HepG2 (cell line): ENCODE measurements around the gene FANCE. TPM values are rescaled to one million over a fixed set of nuclear protein-coding genes. Genes with fewer than 3 reads are reported as not detected.

ENCODE experiments used
- ATAC-seq: fragments of 200-7000 bp; cut with Tn5 transposase; 3 replicates; pipeline ENCODE4 v1.9.1; 2020; ENCODE audit warnings: mild to moderate bottlenecking, moderate library complexity
- BruUV-seq: library from RNA; stranded (reverse); fragments of 400-500 nt; replicated peaks from 2 replicates; lab custom pipeline; 2021; lab: Mats Ljungman, UMichigan
- CTCF ChIA-PET: fragments of 300-600 bp; formaldehyde crosslinking; extraction: SDS; loops from one replicate; lab custom pipeline; 2021; ENCODE audit warnings: low total read pairs, inconsistent platforms, low intra/inter-chr PET ratio; lab: Yijun Ruan, JAX
- POLR2A ChIA-PET: fragments of 350-600 bp; sonication (Branson Sonifier 250); formaldehyde crosslinking; loops from one replicate; lab custom pipeline; 2020; ENCODE audit warnings: antibody characterized with exemption, inconsistent platforms; lab: Yijun Ruan, JAX
- DNase-seq: peaks from one replicate; pipeline ENCODE4 v3.0.0-alpha.2; 2015; ENCODE audit warnings: low spot score
- FAIRE-seq: peaks from 3 replicates; lab custom pipeline; 2011; peaks lifted over from hg19 to GRCh38; lab: Jason Lieb, UNC
- H2AFZ ChIP-seq: one replicate; pipeline ENCODE4 v1.6.1; 2011; ENCODE audit warnings: low read length, inconsistent platforms
- H3K27ac ChIP-seq: fragments of 300-600 bp; 3 replicates; pipeline ENCODE4 v1.8.0; 2011; ENCODE audit warnings: mixed run types, mild to moderate bottlenecking, mixed read lengths, low read length, inconsistent platforms; ENCODE audit not compliant: insufficient read depth; ENCODE audit errors: extremely low read length
- H3K27me3 ChIP-seq, 2 experiments: fragments of 200-600 bp in 1 of 2; 2 replicates in 1 of 2; 3 replicates in 1 of 2; pipeline versions ENCODE4 v1.6.0 to v1.8.0; 2011; ENCODE audit warnings: low read length in 2 of 2, mild to moderate bottlenecking in 2 of 2, moderate library complexity in 2 of 2, inconsistent platforms in 1 of 2; ENCODE audit not compliant: insufficient read depth in 2 of 2, control insufficient read depth in 1 of 2
- H3K36me3 ChIP-seq, 2 experiments: fragments of 200-600 bp in 1 of 2; replicated peaks in 1 of 2; 2 replicates in 1 of 2; 3 replicates in 1 of 2; pipeline versions ENCODE4 v1.5.1 to v1.8.0; 2011; ENCODE audit warnings: low read length in 2 of 2, inconsistent platforms in 1 of 2; ENCODE audit not compliant: insufficient read depth in 2 of 2, control insufficient read depth in 1 of 2
- H3K4me1 ChIP-seq: 2 replicates; pipeline ENCODE4 v1.5.1; 2012; ENCODE audit warnings: low read length, inconsistent platforms; ENCODE audit not compliant: insufficient read depth
- H3K4me2 ChIP-seq: 2 replicates; pipeline ENCODE4 v1.6.0; 2011; ENCODE audit warnings: low read depth, low read length, inconsistent platforms
- H3K4me3 ChIP-seq, 3 experiments: fragments of 200-600 bp in 1 of 3; sonication (generic), shearing (Covaris generic) in 1 of 3; replicated peaks in 1 of 3; 2 replicates each; pipeline ENCODE4 v1.5.1; 2011 to 2016; ENCODE audit warnings: low read length in 3 of 3, inconsistent platforms in 2 of 3, low read depth in 2 of 3, mild to moderate bottlenecking in 2 of 3, control low read depth in 1 of 3, mixed read lengths in 1 of 3; ENCODE audit not compliant: insufficient read depth in 1 of 3
- H3K79me2 ChIP-seq: one replicate; pipeline ENCODE4 v1.6.1; 2011; ENCODE audit warnings: low read length, inconsistent platforms; ENCODE audit not compliant: insufficient read depth
- H3K9ac ChIP-seq: 2 replicates; pipeline ENCODE4 v1.6.0; 2011; ENCODE audit warnings: mild to moderate bottlenecking, low read depth, low read length, inconsistent platforms; ENCODE audit not compliant: insufficient read depth
- H3K9me3 ChIP-seq: 2 replicates; pipeline ENCODE4 v1.5.1; 2012; ENCODE audit warnings: mild to moderate bottlenecking, low read length
- H4K20me1 ChIP-seq: 2 replicates; pipeline ENCODE4 v1.6.0; 2011; ENCODE audit warnings: inconsistent platforms, mild to moderate bottlenecking, low read length, moderate library complexity; ENCODE audit not compliant: insufficient read depth
- ARHGAP35 ChIP-seq: sonication (generic); formaldehyde crosslinking; IDR thresholded peaks from 2 replicates; pipeline ENCODE4 v1.9.0; 2022; ENCODE audit warnings: mild to moderate bottlenecking, inconsistent platforms, moderate library complexity, missing genetic modification reagents, borderline replicate concordance
- ASH2L ChIP-seq: fragments of 300-600, 200-600 bp; sonication (generic); IDR thresholded peaks from 2 replicates; pipeline ENCODE4 v1.7.0; 2017; ENCODE audit warnings: low read depth, mild to moderate bottlenecking, moderate library complexity, mixed read lengths, low read length; ENCODE audit not compliant: insufficient read length
- MED13 ChIP-seq: sonication (generic); formaldehyde crosslinking; IDR thresholded peaks from 2 replicates; pipeline ENCODE4 v1.5.0; 2020; ENCODE audit warnings: missing genetic modification reagents
- MTA3 ChIP-seq: sonication (generic); formaldehyde crosslinking; IDR thresholded peaks from 2 replicates; pipeline ENCODE4 v1.4.0; 2020; ENCODE audit warnings: missing genetic modification reagents
- NCOA2 ChIP-seq: sonication (generic); formaldehyde crosslinking; IDR thresholded peaks from 2 replicates; pipeline ENCODE4 v1.8.0; 2022; ENCODE audit warnings: inconsistent platforms
- POLR2A ChIP-seq, 2 experiments: IDR thresholded peaks; 2 replicates each; pipeline ENCODE4 v1.6.1; 2011; ENCODE audit warnings: low read depth in 2 of 2, low read length in 2 of 2, mild to moderate bottlenecking in 1 of 2, moderate library complexity in 1 of 2; ENCODE audit not compliant: insufficient read depth in 1 of 2
- RAD21 ChIP-seq: fragments of 450-650 bp; formaldehyde crosslinking; IDR thresholded peaks from 2 replicates; pipeline ENCODE4 v1.5.0; 2020; ENCODE audit warnings: mild to moderate bottlenecking
- RARG ChIP-seq: sonication (generic); formaldehyde crosslinking; IDR thresholded peaks from 2 replicates; pipeline ENCODE4 v1.4.0; 2020; ENCODE audit warnings: low read depth, mild to moderate bottlenecking, missing genetic modification reagents
- SRSF4 ChIP-seq: fragments of 200-400 bp; formaldehyde crosslinking; IDR thresholded peaks from one replicate; pipeline ENCODE4 v1.6.1; 2018; ENCODE audit warnings: mild to moderate bottlenecking, low read depth, low read length, moderate library complexity; ENCODE audit not compliant: poor library complexity, severe bottlenecking
- THAP11 ChIP-seq: IDR thresholded peaks from 2 replicates; pipeline ENCODE4 v1.6.1; 2016; ENCODE audit warnings: missing biosample characterization, missing genetic modification reagents
- YY1 ChIP-seq: IDR thresholded peaks from 2 replicates; pipeline ENCODE4 v1.6.1; 2011; ENCODE audit warnings: low read length, low read depth, moderate library complexity, mild to moderate bottlenecking; ENCODE audit not compliant: insufficient read depth, insufficient replicate concordance
- ZBTB7B ChIP-seq: sonication (generic); formaldehyde crosslinking; IDR thresholded peaks from 2 replicates; pipeline ENCODE4 v1.4.0; 2020; ENCODE audit warnings: missing genetic modification reagents
- ZFP36L1 ChIP-seq: sonication (generic); formaldehyde crosslinking; IDR thresholded peaks from 2 replicates; pipeline ENCODE4 v1.8.0; 2022; ENCODE audit warnings: mild to moderate bottlenecking, missing genetic modification reagents, moderate library complexity
- ZNF264 ChIP-seq: sonication (generic); formaldehyde crosslinking; IDR thresholded peaks from 2 replicates; pipeline ENCODE4 v1.4.0; 2020; ENCODE audit warnings: missing genetic modification reagents
- ZNF614 ChIP-seq: IDR thresholded peaks from 2 replicates; pipeline ENCODE4 v1.6.1; 2018; ENCODE audit warnings: missing biosample characterization, missing genetic modification reagents, inconsistent platforms, borderline replicate concordance
- ZNF749 ChIP-seq: sonication (generic); formaldehyde crosslinking; IDR thresholded peaks from 2 replicates; pipeline ENCODE4 v1.8.0; 2022; ENCODE audit warnings: mild to moderate bottlenecking, missing genetic modification reagents, moderate library complexity, borderline replicate concordance
- WGBS: methylation state at CpG from one replicate; pipeline ENCODE4 v1.1.6; 2017; ENCODE audit warnings: low lambda C conversion rate; 5-methylcytosine and 5-hydroxymethylcytosine counted together
- in situ Hi-C: cut with HindIII; loops from 2 replicates; pipeline ENCODE4 v1.10.0; 2017; ENCODE audit warnings: low pct_unique_long_range_greater_than_20kb; ENCODE audit not compliant: extremely low pct_ligation_motif_present
- intact Hi-C: fragments of 100-400 bp; cut with micrococcal nuclease; formaldehyde crosslinking; loops from one replicate; pipeline ENCODE4 v1.10.0; 2022; ENCODE audit not compliant: unreplicated experiment
- polyA plus RNA-seq, 8 experiments: library from polyadenylated mRNA; depleted of rRNA in 3 of 8; stranded (reverse) in 7 of 8; unstranded in 1 of 8; fragments of >200 nt; fragmentation: Illumina TruSeq in 4 of 8; extraction: Trizol in 4 of 8; gene quantifications; 2 replicates each; pipeline versions ENCODE4 v1.2.1 to v1.2.3, GENCODE V29; 2011 to 2016; ENCODE audit warnings: low read depth in 4 of 8, missing spikeins in 1 of 8, mixed read lengths in 1 of 8; ENCODE audit not compliant: insufficient read depth in 1 of 8
- total RNA-seq, 5 experiments: library from RNA; depleted of rRNA; stranded (reverse); fragments of >200 nt; fragmentation: Illumina TruSeq; extraction: Trizol; gene quantifications; 2 replicates each; pipeline ENCODE4 v1.2.3, GENCODE V29; 2016; ENCODE audit warnings: low read depth in 1 of 5
- TF ChIP-seq, protein P1 (sequence below), 2 experiments: sonication (generic) in 1 of 2; formaldehyde crosslinking in 1 of 2; IDR thresholded peaks; 2 replicates each; pipeline versions ENCODE4 v1.4.0 to v1.6.1; 2018 to 2020; ENCODE audit warnings: missing genetic modification reagents in 2 of 2, borderline replicate concordance in 1 of 2, low read depth in 1 of 2, mild to moderate bottlenecking in 1 of 2, missing biosample characterization in 1 of 2
- TF ChIP-seq, protein P2 (sequence below): sonication (generic); formaldehyde crosslinking; IDR thresholded peaks from 2 replicates; pipeline ENCODE4 v1.4.0; 2020; ENCODE audit warnings: missing genetic modification reagents, borderline replicate concordance

Gene FANCE
- total and polyA plus RNA-seq, 2 of the 13 experiments (the other 11 are each of a cell fraction or from before 2014, with no cell fraction given): 7.1 to 11.2 TPM

DNA sequence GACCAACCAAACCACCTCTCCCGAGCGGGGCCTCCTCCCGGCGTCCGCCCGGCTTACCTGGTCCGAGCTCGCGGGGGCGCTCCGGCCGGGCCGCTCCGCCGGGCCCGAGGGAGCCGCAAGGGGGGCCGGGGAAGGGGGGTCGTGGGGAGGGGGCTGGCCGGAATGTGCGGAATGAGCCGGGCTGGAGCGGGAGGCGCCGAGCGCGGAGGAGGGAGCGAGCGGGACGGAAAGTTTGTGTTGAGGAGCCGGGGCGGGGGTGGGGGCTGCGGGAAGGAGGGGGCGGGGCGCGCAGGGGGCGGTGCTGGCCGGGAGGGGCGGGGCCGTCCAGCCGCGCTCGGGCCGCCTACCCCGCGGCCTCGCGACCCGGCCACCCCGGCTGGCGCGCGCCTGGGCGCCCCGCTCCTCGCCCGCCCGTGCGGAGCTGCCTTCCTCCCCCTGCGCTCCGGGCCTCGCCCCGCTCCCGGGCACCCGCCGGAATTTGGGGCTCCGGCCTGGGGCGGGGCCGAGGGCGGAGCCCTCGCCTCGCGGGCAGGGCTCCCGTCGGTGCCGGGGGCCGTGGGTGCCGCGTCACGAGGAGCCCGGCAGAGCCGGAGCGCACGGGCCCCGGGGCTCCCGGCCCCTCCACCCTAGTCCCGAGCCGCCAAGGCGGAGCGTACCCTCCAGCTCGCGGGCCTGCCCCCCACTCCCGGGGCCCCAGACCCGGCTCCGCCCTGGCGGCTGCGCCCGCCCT, 44.9 kb downstream of the FANCE start, which contains the start of gene TEAD3:
Gene TEAD3, minus strand, starts transcription at position 239 of the 730 bp plus-strand sequence.
- H3K79me2 ChIP-seq: peaks cover 39% of the 10 kb centered on the region
- CTCF ChIA-PET: no interaction called here
- TF ChIP-seq RARG (CRISPR knock-in tag) (0 out of 2 replicates have a peak, but pooled peaks have one; percentile 32), ASH2L (peak; percentile 15), RAD21 (CRISPR knock-in tag) (peak; percentile 43), NCOA2 (CRISPR knock-in tag) (peak; percentile 2; the same call in 1 of the 2 replicates), POLR2A (IDR thresholded peaks at IDR 0.05; ENCODE audit: insufficient read depth in 1 of 2, low read depth in 2 of 2, low read length in 2 of 2) (0 out of 4 replicates have a peak, but pooled peaks of 1 of the 2 experiments have one; percentile 39), ZNF749 (CRISPR knock-in tag) (no peak), ARHGAP35 (CRISPR knock-in tag) (no peak), ZFP36L1 (CRISPR knock-in tag) (0 out of 2 replicates have a peak, but pooled peaks have one; percentile 1), ZNF614 (CRISPR knock-in tag) (no peak), YY1 (peak; percentile 0), ZBTB7B (no peak), MTA3 (CRISPR knock-in tag) (no peak), MED13 (CRISPR knock-in tag) (no peak), THAP11 (0 out of 2 replicates have a peak, but pooled peaks have one; percentile 5), ZNF264 (no peak), SRSF4 (peak; percentile 3)
- TF ChIP-seq, protein P1, sequence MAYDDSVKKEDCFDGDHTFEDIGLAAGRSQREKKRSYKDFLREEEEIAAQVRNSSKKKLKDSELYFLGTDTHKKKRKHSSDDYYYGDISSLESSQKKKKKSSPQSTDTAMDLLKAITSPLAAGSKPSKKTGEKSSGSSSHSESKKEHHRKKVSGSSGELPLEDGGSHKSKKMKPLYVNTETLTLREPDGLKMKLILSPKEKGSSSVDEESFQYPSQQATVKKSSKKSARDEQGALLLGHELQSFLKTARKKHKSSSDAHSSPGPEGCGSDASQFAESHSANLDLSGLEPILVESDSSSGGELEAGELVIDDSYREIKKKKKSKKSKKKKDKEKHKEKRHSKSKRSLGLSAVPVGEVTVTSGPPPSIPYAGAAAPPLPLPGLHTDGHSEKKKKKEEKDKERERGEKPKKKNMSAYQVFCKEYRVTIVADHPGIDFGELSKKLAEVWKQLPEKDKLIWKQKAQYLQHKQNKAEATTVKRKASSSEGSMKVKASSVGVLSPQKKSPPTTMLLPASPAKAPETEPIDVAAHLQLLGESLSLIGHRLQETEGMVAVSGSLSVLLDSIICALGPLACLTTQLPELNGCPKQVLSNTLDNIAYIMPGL (CRISPR knock-in tag; IDR thresholded peaks at IDR 0.05; ENCODE audit: borderline replicate concordance in 1 of 2, low read depth in 1 of 2): 0 out of 4 replicates have a peak, but pooled peaks of 1 of the 2 experiments have one; percentile 43
- TF ChIP-seq, protein P2, sequence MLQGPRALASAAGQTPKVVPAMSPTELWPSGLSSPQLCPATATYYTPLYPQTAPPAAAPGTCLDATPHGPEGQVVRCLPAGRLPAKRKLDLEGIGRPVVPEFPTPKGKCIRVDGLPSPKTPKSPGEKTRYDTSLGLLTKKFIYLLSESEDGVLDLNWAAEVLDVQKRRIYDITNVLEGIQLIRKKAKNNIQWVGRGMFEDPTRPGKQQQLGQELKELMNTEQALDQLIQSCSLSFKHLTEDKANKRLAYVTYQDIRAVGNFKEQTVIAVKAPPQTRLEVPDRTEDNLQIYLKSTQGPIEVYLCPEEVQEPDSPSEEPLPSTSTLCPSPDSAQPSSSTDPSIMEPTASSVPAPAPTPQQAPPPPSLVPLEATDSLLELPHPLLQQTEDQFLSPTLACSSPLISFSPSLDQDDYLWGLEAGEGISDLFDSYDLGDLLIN (CRISPR knock-in tag): peak; percentile 4; the same call in 1 of the 2 replicates

More for the DNA sequence above, 44.9 kb downstream of the FANCE start, which contains the start of gene TEAD3:
- Histone ChIP-seq H3K4me1 (peaks cover 63% of the 10 kb centered on the region), H3K9ac (peak within 1 kb of the TSS; percentile 98), H3K4me3 (peak within 1 kb of the TSS; percentile 81 to 95 (median 94)), H2AFZ (no peak within 1 kb of the TSS), H3K27me3 (peaks cover 6 to 31% of the 10 kb centered on the region in 2 experiments; a peak in 4 of 5 replicates), H3K27ac (peak within 1 kb of the TSS; percentile 84), H3K4me2 (peak within 1 kb of the TSS; percentile 96), H3K36me3 (peaks cover 0 to 2% of the 10 kb centered on the region in 2 experiments; a peak in 1 of 5 replicates), H4K20me1 (peaks cover 36% of the 10 kb centered on the region; the same call in 1 of the 2 replicates), H3K9me3 (no peaks in the 10 kb centered on the region)
- POLR2A ChIA-PET: interaction anchor here (0.8 to 4.0 kb wide), 18 partner anchors 9 to 634 kb away, joined by 3 to 88 read pairs (median 3); partner anchors contain the start of genes RPL10A, SRPK1 and ZNF76
- WGBS: 3% methylated on average over 32 of the region's 98 CpGs
- intact Hi-C loops (loop anchor here (1.0 kb wide), 1 partner anchor 155 kb away; the partner anchor contains the start of gene PPARD), in situ Hi-C loops (no loop called here)
- BruUV-seq: no TSS peak
- no peak for FAIRE-seq
- ATAC-seq: peak; percentile 47
- peak; percentile 69 for DNase-seq
